Measurements from ENCODE around the gene ZNF564.

DNA sequence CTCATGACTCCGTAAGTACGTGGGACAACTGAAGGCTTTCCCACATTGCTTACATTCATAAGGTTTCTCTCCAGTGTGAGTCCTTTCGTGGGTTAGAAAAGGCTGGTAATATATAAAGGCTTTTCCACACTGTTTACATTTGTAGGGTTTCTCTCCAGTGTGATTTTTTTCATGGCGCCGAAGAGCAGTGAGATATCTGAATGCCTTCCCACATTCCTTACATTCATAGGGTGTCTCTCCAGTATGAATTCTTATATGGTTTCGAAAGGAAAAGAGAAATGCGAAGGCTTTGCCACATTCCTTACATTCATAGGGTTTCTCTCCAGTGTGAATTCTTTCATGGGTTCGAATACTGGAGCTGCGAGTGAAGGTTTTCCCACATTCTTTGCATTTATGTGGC lies 29.8 kb upstream of the ZNF564 start:
- TF ChIP-seq, protein P1, sequence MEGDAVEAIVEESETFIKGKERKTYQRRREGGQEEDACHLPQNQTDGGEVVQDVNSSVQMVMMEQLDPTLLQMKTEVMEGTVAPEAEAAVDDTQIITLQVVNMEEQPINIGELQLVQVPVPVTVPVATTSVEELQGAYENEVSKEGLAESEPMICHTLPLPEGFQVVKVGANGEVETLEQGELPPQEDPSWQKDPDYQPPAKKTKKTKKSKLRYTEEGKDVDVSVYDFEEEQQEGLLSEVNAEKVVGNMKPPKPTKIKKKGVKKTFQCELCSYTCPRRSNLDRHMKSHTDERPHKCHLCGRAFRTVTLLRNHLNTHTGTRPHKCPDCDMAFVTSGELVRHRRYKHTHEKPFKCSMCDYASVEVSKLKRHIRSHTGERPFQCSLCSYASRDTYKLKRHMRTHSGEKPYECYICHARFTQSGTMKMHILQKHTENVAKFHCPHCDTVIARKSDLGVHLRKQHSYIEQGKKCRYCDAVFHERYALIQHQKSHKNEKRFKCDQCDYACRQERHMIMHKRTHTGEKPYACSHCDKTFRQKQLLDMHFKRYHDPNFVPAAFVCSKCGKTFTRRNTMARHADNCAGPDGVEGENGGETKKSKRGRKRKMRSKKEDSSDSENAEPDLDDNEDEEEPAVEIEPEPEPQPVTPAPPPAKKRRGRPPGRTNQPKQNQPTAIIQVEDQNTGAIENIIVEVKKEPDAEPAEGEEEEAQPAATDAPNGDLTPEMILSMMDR (IDR thresholded peaks at IDR 0.05), result no peak
- TF ChIP-seq POLR2A (IDR thresholded peaks at IDR 0.05) (no peak), EP300 (IDR thresholded peaks at IDR 0.05) (no peak)

Measured in ovary (tissue), 3 donors.